Embryonic facial prominence (tissue), 1 donor: ENCODE data around the gene ESRRA.

Experiments used
- DNase-seq: peaks from one replicate; pipeline ENCODE4 v3.0.0-alpha.2; 2016; ENCODE audit errors: extremely low spot score

Gene ESRRA

GRCh38 chr11:64275031-64275800 lies 30.1 kb upstream of the ESRRA start:
- DNase-seq = no peak

GRCh38 chr11:64275841-64276240 lies 29.5 kb upstream of the ESRRA start:
- no peak for DNase-seq

GRCh38 chr11:64276653-64277431 lies 28.5 kb upstream of the ESRRA start:
- DNase-seq = no peak

- no peak for DNase-seq
Measured at GRCh38 chr11:64278576-64279190, 26.6 kb upstream of the ESRRA start.

GRCh38 chr11:64281957-64282770 lies 23.2 kb upstream of the ESRRA start:
- no peak for DNase-seq

GRCh38 chr11:64283092-64283491 lies 22.2 kb upstream of the ESRRA start:
- DNase-seq = no peak

- DNase-seq = peak; percentile 67
Measured at GRCh38 chr11:64284048-64284961, 21.0 kb upstream of the ESRRA start, which contains the start of gene BAD. Gene BAD (minus strand): TSS chr11:64284665. CDS start chr11:64284368, 297 bp downstream.

- peak; percentile 53 for DNase-seq
Measured at GRCh38 chr11:64284962-64285884, 20.1 kb upstream of the ESRRA start, which contains the start of gene GPR137. Gene GPR137 (plus strand): TSS chr11:64285848. CDS start chr11:64286525, 677 bp downstream.

- DNase-seq = no peak
Measured at GRCh38 chr11:64285885-64286800, 19.2 kb upstream of the ESRRA start.

- DNase-seq = no peak
Measured at GRCh38 chr11:64286801-64287159, 18.5 kb upstream of the ESRRA start.

- no peak for DNase-seq
Measured at GRCh38 chr11:64287676-64288352, 17.5 kb upstream of the ESRRA start.

- no peak for DNase-seq
Measured at GRCh38 chr11:64288353-64288750, 17.0 kb upstream of the ESRRA start.

GRCh38 chr11:64289002-64289564 lies 16.2 kb upstream of the ESRRA start:
- DNase-seq = no peak

- no peak for DNase-seq
Measured at GRCh38 chr11:64290352-64291261, 14.7 kb upstream of the ESRRA start.

GRCh38 chr11:64291262-64291751 lies 14.0 kb upstream of the ESRRA start, which contains the start of gene KCNK4:
Gene KCNK4 (plus strand): TSS chr11:64291302. CDS start chr11:64293019, 1,717 bp downstream.
- DNase-seq = no peak
